HG02642 (cell line): ENCODE measurements around the gene IQCE.

Experiments
- ATAC-seq: cut with Tn5 transposase; IDR thresholded peaks from one replicate; pipeline ENCODE4 v1.9.1; 2021; ENCODE audit warnings: mild to moderate bottlenecking; ENCODE audit not compliant: unreplicated experiment, poor library complexity

Gene IQCE

GRCh38 chr7:2611922-2612321, 53.1 kb downstream of the IQCE start:
- ATAC-seq: no peak

GRCh38 chr7:2612445-2613097, 53.8 kb downstream of the IQCE start:
- ATAC-seq: no peak

GRCh38 chr7:2613098-2613930, 54.5 kb downstream of the IQCE start:
- ATAC-seq: no peak

GRCh38 chr7:2613931-2614600, 55.3 kb downstream of the IQCE start:
- ATAC-seq: no peak

GRCh38 chr7:2614631-2615330, 56.0 kb downstream of the IQCE start:
- no peak for ATAC-seq

- ATAC-seq: no peak
Observed at GRCh38 chr7:2616387-2617324, 57.9 kb downstream of the IQCE start.

- ATAC-seq: no peak
Observed at GRCh38 chr7:2617325-2617905, 58.6 kb downstream of the IQCE start.

GRCh38 chr7:2619116-2619515, 60.3 kb downstream of the IQCE start:
- ATAC-seq: no peak

GRCh38 chr7:2621061-2621828, 62.5 kb downstream of the IQCE start:
- no peak for ATAC-seq

GRCh38 chr7:2621948-2622640, 63.3 kb downstream of the IQCE start:
- no peak for ATAC-seq

GRCh38 chr7:2622869-2623697, 64.3 kb downstream of the IQCE start:
- ATAC-seq: no peak

GRCh38 chr7:2623698-2624014, 64.9 kb downstream of the IQCE start:
- ATAC-seq: no peak

GRCh38 chr7:2624293-2624886, 65.6 kb downstream of the IQCE start:
- ATAC-seq: no peak

GRCh38 chr7:2626498-2627117, 67.8 kb downstream of the IQCE start:
- no peak for ATAC-seq

- ATAC-seq: no peak
Observed at GRCh38 chr7:2627258-2628129, 68.7 kb downstream of the IQCE start.

- no peak for ATAC-seq
Observed at GRCh38 chr7:2628130-2628482, 69.3 kb downstream of the IQCE start.
